Urinary bladder (tissue), 2 donors: ENCODE measurements around the gene ZNF384. TPM values are rescaled to one million over a fixed set of nuclear protein-coding genes. Genes with fewer than 3 reads are reported as not detected.

Source experiments
- polyA plus RNA-seq: library from polyadenylated mRNA; stranded (reverse); fragments of 200-250 nt; gene quantifications from one replicate; pipeline ENCODE4 v1.2.3, GENCODE V29; 2013
- small RNA-seq: library from RNA; depleted of rRNA; stranded (forward); fragments of <200 nt; gene quantifications from one replicate; pipeline ENCODE3, GENCODE V24; 2014
- total RNA-seq: library from RNA; depleted of rRNA; stranded (reverse); fragments of >200 nt; gene quantifications from one replicate; pipeline ENCODE4 v1.2.3, GENCODE V29; 2014
- donor health status: healthy.

The ZNF384 gene
- total and polyA plus RNA-seq, 2 donors: 19.9 to 49.0 TPM

Small RNA genes lying within 50 kb of the gene (small RNA-seq; reads per million reads assigned to genes)
- not detected for gene RNU6-781P

Other genes with a start within 250 kb of the ZNF384 start
- gene CD27, start 244.4 kb downstream of the ZNF384 start, total RNA-seq: 0.26 TPM
- gene CD27, start 244.4 kb downstream of the ZNF384 start, polyA plus RNA-seq: 1.7 TPM
- 11.1 TPM for gene TAPBPL, start 237.3 kb downstream of the ZNF384 start, total RNA-seq
- gene TAPBPL, start 237.3 kb downstream of the ZNF384 start, polyA plus RNA-seq: 21.8 TPM
- 11.5 TPM for gene VAMP1, start 218.7 kb downstream of the ZNF384 start, total RNA-seq
- gene VAMP1, start 218.7 kb downstream of the ZNF384 start, polyA plus RNA-seq: 16.7 TPM
- 77.0 TPM for gene MRPL51, start 196.1 kb downstream of the ZNF384 start, total RNA-seq
- 85.6 TPM for gene MRPL51, start 196.1 kb downstream of the ZNF384 start, polyA plus RNA-seq
- gene NCAPD2, start 195.3 kb downstream of the ZNF384 start, total RNA-seq: 30.2 TPM
- 19.0 TPM for gene NCAPD2, start 195.3 kb downstream of the ZNF384 start, polyA plus RNA-seq
- gene GAPDH, start 154.9 kb downstream of the ZNF384 start, total RNA-seq: 1,141 TPM
- gene GAPDH, start 154.9 kb downstream of the ZNF384 start, polyA plus RNA-seq: 3,231 TPM
- gene IFFO1, start 133.3 kb downstream of the ZNF384 start, total RNA-seq: 9.7 TPM
- 31.4 TPM for gene IFFO1, start 133.3 kb downstream of the ZNF384 start, polyA plus RNA-seq
- gene NOP2, start 121.1 kb downstream of the ZNF384 start, total RNA-seq: 9.0 TPM
- 18.7 TPM for gene NOP2, start 121.1 kb downstream of the ZNF384 start, polyA plus RNA-seq
- 142 TPM for gene CHD4, start 82.0 kb downstream of the ZNF384 start, total RNA-seq
- gene CHD4, start 82.0 kb downstream of the ZNF384 start, polyA plus RNA-seq: 135 TPM
- 1.7 TPM for gene LPAR5, start 53.4 kb downstream of the ZNF384 start, total RNA-seq
- gene LPAR5, start 53.4 kb downstream of the ZNF384 start, polyA plus RNA-seq: 2.2 TPM
- gene ACRBP, start 41.9 kb downstream of the ZNF384 start, total RNA-seq: 1.1 TPM
- 1.0 TPM for gene ACRBP, start 41.9 kb downstream of the ZNF384 start, polyA plus RNA-seq
- gene ING4, start 26.3 kb downstream of the ZNF384 start, total RNA-seq: 66.2 TPM
- gene ING4, start 26.3 kb downstream of the ZNF384 start, polyA plus RNA-seq: 66.4 TPM
- 1.1 TPM for gene PIANP, start 11.4 kb upstream of the ZNF384 start, total RNA-seq
- 11.4 TPM for gene PIANP, start 11.4 kb upstream of the ZNF384 start, polyA plus RNA-seq
- gene COPS7A, start 34.7 kb upstream of the ZNF384 start, total RNA-seq: 35.6 TPM
- gene COPS7A, start 34.7 kb upstream of the ZNF384 start, polyA plus RNA-seq: 88.2 TPM
- 51.0 TPM for gene MLF2, start 63.8 kb upstream of the ZNF384 start, total RNA-seq
- 240 TPM for gene MLF2, start 63.8 kb upstream of the ZNF384 start, polyA plus RNA-seq
- 62.4 TPM for gene PTMS, start 77.0 kb upstream of the ZNF384 start, total RNA-seq
- gene PTMS, start 77.0 kb upstream of the ZNF384 start, polyA plus RNA-seq: 619 TPM
- gene LAG3, start 83.1 kb upstream of the ZNF384 start, total RNA-seq: 0.21 TPM
- gene LAG3, start 83.1 kb upstream of the ZNF384 start, polyA plus RNA-seq: 1.6 TPM
- gene CD4, start 100.2 kb upstream of the ZNF384 start, total RNA-seq: 11.5 TPM
- 21.5 TPM for gene CD4, start 100.2 kb upstream of the ZNF384 start, polyA plus RNA-seq
- 6.4 TPM for gene GPR162, start 132.4 kb upstream of the ZNF384 start, total RNA-seq
- gene GPR162, start 132.4 kb upstream of the ZNF384 start, polyA plus RNA-seq: 18.4 TPM
- gene P3H3, start 139.0 kb upstream of the ZNF384 start, total RNA-seq: 40.1 TPM
- 46.3 TPM for gene P3H3, start 139.0 kb upstream of the ZNF384 start, polyA plus RNA-seq
- gene GNB3, start 151.6 kb upstream of the ZNF384 start, total RNA-seq: 2.5 TPM
- gene GNB3, start 151.6 kb upstream of the ZNF384 start, polyA plus RNA-seq: 4.6 TPM
- 12.3 TPM for gene CDCA3, start 161.9 kb upstream of the ZNF384 start, total RNA-seq
- 1.0 TPM for gene CDCA3, start 161.9 kb upstream of the ZNF384 start, polyA plus RNA-seq
- gene USP5, start 162.8 kb upstream of the ZNF384 start, total RNA-seq: 29.0 TPM
- gene USP5, start 162.8 kb upstream of the ZNF384 start, polyA plus RNA-seq: 60.1 TPM
- 331 TPM for gene TPI1, start 178.2 kb upstream of the ZNF384 start, total RNA-seq
- 708 TPM for gene TPI1, start 178.2 kb upstream of the ZNF384 start, polyA plus RNA-seq
- gene SPSB2, start 183.9 kb upstream of the ZNF384 start, total RNA-seq: 3.2 TPM
- 12.3 TPM for gene SPSB2, start 183.9 kb upstream of the ZNF384 start, polyA plus RNA-seq
- gene LRRC23, start 215.4 kb upstream of the ZNF384 start, total RNA-seq: 9.2 TPM
- gene LRRC23, start 215.4 kb upstream of the ZNF384 start, polyA plus RNA-seq: 9.4 TPM
- 9.7 TPM for gene ENO2, start 225.2 kb upstream of the ZNF384 start, total RNA-seq
- gene ENO2, start 225.2 kb upstream of the ZNF384 start, polyA plus RNA-seq: 68.4 TPM
- 18.2 TPM for gene ATN1, start 238.6 kb upstream of the ZNF384 start, total RNA-seq
- 151 TPM for gene ATN1, start 238.6 kb upstream of the ZNF384 start, polyA plus RNA-seq